HAP-1 (cell line): Measurements from ENCODE around the gene RWDD3.
A peak's percentile ranks its signal among the peaks of the same experiment; 100 is the strongest.

Source experiments
- DNase-seq, 2 experiments: peaks; one replicate each; pipeline ENCODE4 v3.0.0-alpha.2; 2016 to 2020; ENCODE audit warnings: low spot score in 2 of 2
- H3K27me3 ChIP-seq: fragments of 250-450 bp; sonication (Bioruptor Pico); 2 replicates; pipeline ENCODE4 v1.5.1; 2020; ENCODE audit warnings: low read depth, mild to moderate bottlenecking, moderate library complexity
- H3K36me3 ChIP-seq: fragments of 250-450 bp; sonication (Bioruptor Pico); replicated peaks from 2 replicates; pipeline ENCODE4 v1.5.1; 2020; ENCODE audit warnings: mild to moderate bottlenecking
- H3K4me1 ChIP-seq: fragments of 250-450 bp; sonication (Bioruptor Pico); 2 replicates; pipeline ENCODE4 v1.5.1; 2020; ENCODE audit warnings: mild to moderate bottlenecking
- H3K4me3 ChIP-seq: fragments of 250-450 bp; sonication (Bioruptor Pico); 2 replicates; pipeline ENCODE4 v1.5.1; 2020; ENCODE audit warnings: mild to moderate bottlenecking, moderate library complexity
- H3K9me3 ChIP-seq: fragments of 250-450 bp; sonication (Bioruptor Pico); 2 replicates; pipeline ENCODE4 v1.5.1; 2020; ENCODE audit warnings: mild to moderate bottlenecking, moderate library complexity
- in situ Hi-C: fragments of 300-500 bp; cut with MboI; formaldehyde crosslinking; loops from 3 replicates; pipeline ENCODE4 v1.14.3; 2020; ENCODE audit warnings: low sequenced_read_pairs, inconsistent platforms, mixed read lengths

The RWDD3 gene

GRCh38 chr1:95237981-95238703, 4.1 kb downstream of the RWDD3 start:
- no peaks in the 10 kb centered on the region for H3K9me3 ChIP-seq
- in situ Hi-C loops, result no loop called here
- no peak for DNase-seq
- H3K4me3 ChIP-seq, result no peak overlapping the region
- H3K4me1 ChIP-seq, result peaks cover 41% of the 10 kb centered on the region
- H3K36me3 ChIP-seq, result peaks cover 36% of the 10 kb centered on the region
- no peaks in the 10 kb centered on the region for H3K27me3 ChIP-seq

- no peaks in the 10 kb centered on the region for H3K9me3 ChIP-seq
- H3K4me1 ChIP-seq, result peaks cover 31% of the 10 kb centered on the region
- no peaks in the 10 kb centered on the region for H3K27me3 ChIP-seq
- peaks cover 22% of the 10 kb centered on the region for H3K36me3 ChIP-seq
- no peak for DNase-seq
- no peak overlapping the region for H3K4me3 ChIP-seq
- in situ Hi-C loops, result no loop called here
These were observed 11.0 kb downstream of the RWDD3 start for GRCh38 chr1:95245029-95245428.

- no peaks in the 10 kb centered on the region for H3K27me3 ChIP-seq
- H3K36me3 ChIP-seq, result peaks cover 9% of the 10 kb centered on the region
- H3K4me1 ChIP-seq, result peaks cover 31% of the 10 kb centered on the region
- in situ Hi-C loops, result no loop called here
- peak in 1 of 2 experiments; percentile 98 for DNase-seq
- no peak overlapping the region for H3K4me3 ChIP-seq
- no peaks in the 10 kb centered on the region for H3K9me3 ChIP-seq
These were observed 12.5 kb downstream of the RWDD3 start for GRCh38 chr1:95246511-95246910.

GRCh38 chr1:95247607-95248006, 13.6 kb downstream of the RWDD3 start:
- no peaks in the 10 kb centered on the region for H3K9me3 ChIP-seq
- no peak overlapping the region for H3K4me3 ChIP-seq
- in situ Hi-C loops, result no loop called here
- no peak for DNase-seq
- H3K4me1 ChIP-seq, result peaks cover 31% of the 10 kb centered on the region
- no peaks in the 10 kb centered on the region for H3K27me3 ChIP-seq
- no peaks in the 10 kb centered on the region; the same call in 1 of the 2 replicates for H3K36me3 ChIP-seq

- H3K27me3 ChIP-seq, result no peaks in the 10 kb centered on the region
- no peak overlapping the region for H3K4me3 ChIP-seq
- DNase-seq, result no peak
- in situ Hi-C loops, result no loop called here
- peaks cover 18% of the 10 kb centered on the region for H3K4me1 ChIP-seq
- H3K9me3 ChIP-seq, result no peaks in the 10 kb centered on the region
- no peaks in the 10 kb centered on the region for H3K36me3 ChIP-seq
These were observed 15.9 kb downstream of the RWDD3 start for GRCh38 chr1:95249916-95250315.

GRCh38 chr1:95252422-95252821, 18.4 kb downstream of the RWDD3 start:
- no peaks in the 10 kb centered on the region for H3K27me3 ChIP-seq
- H3K36me3 ChIP-seq, result no peaks in the 10 kb centered on the region
- H3K4me1 ChIP-seq, result peaks cover under 1% of the 10 kb centered on the region; the same call in 1 of the 2 replicates
- H3K4me3 ChIP-seq, result no peak overlapping the region
- no peaks in the 10 kb centered on the region for H3K9me3 ChIP-seq
- no peak for DNase-seq
- in situ Hi-C loops, result no loop called here

GRCh38 chr1:95254959-95255358, 20.9 kb downstream of the RWDD3 start:
- Histone ChIP-seq H3K4me3 (no peak overlapping the region), H3K27me3 (no peaks in the 10 kb centered on the region), H3K36me3 (no peaks in the 10 kb centered on the region), H3K4me1 (no peaks in the 10 kb centered on the region), H3K9me3 (no peaks in the 10 kb centered on the region)
- DNase-seq, result no peak
- in situ Hi-C loops, result no loop called here

GRCh38 chr1:95255826-95256225, 21.8 kb downstream of the RWDD3 start:
- Histone ChIP-seq H3K4me1 (no peaks in the 10 kb centered on the region), H3K9me3 (no peaks in the 10 kb centered on the region), H3K36me3 (no peaks in the 10 kb centered on the region), H3K4me3 (no peak overlapping the region), H3K27me3 (no peaks in the 10 kb centered on the region)
- in situ Hi-C loops, result no loop called here
- no peak for DNase-seq

- Histone ChIP-seq H3K36me3 (no peaks in the 10 kb centered on the region), H3K27me3 (no peaks in the 10 kb centered on the region), H3K4me3 (no peak overlapping the region), H3K4me1 (no peaks in the 10 kb centered on the region), H3K9me3 (no peaks in the 10 kb centered on the region)
- no peak for DNase-seq
- in situ Hi-C loops, result no loop called here
These were observed 23.7 kb downstream of the RWDD3 start for GRCh38 chr1:95257758-95258157.

GRCh38 chr1:95259245-95259644, 25.2 kb downstream of the RWDD3 start:
- DNase-seq, result no peak
- in situ Hi-C loops, result no loop called here
- Histone ChIP-seq H3K36me3 (no peaks in the 10 kb centered on the region), H3K9me3 (no peaks in the 10 kb centered on the region), H3K27me3 (no peaks in the 10 kb centered on the region), H3K4me3 (no peak overlapping the region), H3K4me1 (no peaks in the 10 kb centered on the region)

- H3K4me1 ChIP-seq, result no peaks in the 10 kb centered on the region
- in situ Hi-C loops, result no loop called here
These were observed 28.9 kb downstream of the RWDD3 start for GRCh38 chr1:95262913-95263312.

GRCh38 chr1:95263450-95263849, 29.4 kb downstream of the RWDD3 start:
- in situ Hi-C loops, result no loop called here
- Histone ChIP-seq H3K4me3 (no peak overlapping the region), H3K9me3 (no peaks in the 10 kb centered on the region), H3K4me1 (no peaks in the 10 kb centered on the region), H3K27me3 (no peaks in the 10 kb centered on the region), H3K36me3 (no peaks in the 10 kb centered on the region)
- DNase-seq, result no peak

More at GRCh38 chr1:95262913-95263312, 28.9 kb downstream of the RWDD3 start:
- no peaks in the 10 kb centered on the region for H3K9me3 ChIP-seq
- no peak for DNase-seq
- H3K4me3 ChIP-seq, result no peak overlapping the region
- no peaks in the 10 kb centered on the region for H3K36me3 ChIP-seq
- no peaks in the 10 kb centered on the region for H3K27me3 ChIP-seq

GRCh38 chr1:95265106-95265505, 31.1 kb downstream of the RWDD3 start:
- H3K27me3 ChIP-seq, result no peaks in the 10 kb centered on the region
- DNase-seq, result no peak
- H3K36me3 ChIP-seq, result no peaks in the 10 kb centered on the region
- H3K4me3 ChIP-seq, result no peak overlapping the region
- in situ Hi-C loops, result no loop called here
- no peaks in the 10 kb centered on the region; the same call in 1 of the 2 replicates for H3K4me1 ChIP-seq
- H3K9me3 ChIP-seq, result no peaks in the 10 kb centered on the region

GRCh38 chr1:95276429-95276828, 42.4 kb downstream of the RWDD3 start:
- H3K36me3 ChIP-seq, result no peaks in the 10 kb centered on the region
- H3K4me3 ChIP-seq, result no peak overlapping the region
- DNase-seq, result no peak
- no peaks in the 10 kb centered on the region for H3K9me3 ChIP-seq
- no peaks in the 10 kb centered on the region for H3K27me3 ChIP-seq
- H3K4me1 ChIP-seq, result peaks cover 20% of the 10 kb centered on the region
- in situ Hi-C loops, result no loop called here
